RWPE1 (cell line): ENCODE measurements around the gene PET100.
A peak's percentile ranks its signal among the peaks of the same experiment; 100 is the strongest.

Experiments used
- CTCF ChIA-PET: fragments of 350-600 bp; sonication (Branson Sonifier 250); formaldehyde crosslinking; extraction: SDS; loops from one replicate; lab custom pipeline; 2021; lab: Yijun Ruan, JAX
- POLR2A ChIA-PET: fragments of 400-600 bp; formaldehyde crosslinking; extraction: SDS; loops from one replicate; lab custom pipeline; 2020; ENCODE audit warnings: antibody characterized with exemption; ENCODE audit not compliant: low non-redundant PET; lab: Yijun Ruan, JAX
- DNase-seq: peaks from one replicate; pipeline ENCODE4 v3.0.0; 2012; ENCODE audit warnings: low spot score
- H3K27ac ChIP-seq: fragments of 450-650 bp; 2 replicates; pipeline ENCODE4 v1.5.1; 2017
- CTCF ChIP-seq: fragments of 450-650 bp; conservative IDR thresholded peaks from 2 replicates; pipeline ENCODE4 v1.5.1; 2017; ENCODE audit warnings: low read depth, mild to moderate bottlenecking

PET100 gene

GRCh38 chr19:7623725-7624603 lies 5.6 kb upstream of the PET100 start:
- CTCF ChIA-PET = interaction anchor here (0.6 kb wide), 1 partner anchor 58 kb away, joined by 3 read pairs; no protein-coding TSS in a partner anchor
- DNase-seq = no peak
- POLR2A ChIA-PET = interaction anchor here (0.6 kb wide), 1 partner anchor 190 kb away, joined by 13 read pairs; no protein-coding TSS in a partner anchor
- TF ChIP-seq CTCF = no peak
- no peak overlapping the region for H3K27ac ChIP-seq

- DNase-seq = no peak
- POLR2A ChIA-PET = interaction anchor here (0.6 kb wide), 1 partner anchor 189 kb away, joined by 13 read pairs; no protein-coding TSS in a partner anchor
- CTCF ChIA-PET = no interaction called here
- no peak overlapping the region for H3K27ac ChIP-seq
- TF ChIP-seq CTCF = no peak
These were observed 4.8 kb upstream of the PET100 start for GRCh38 chr19:7624810-7625209.

GRCh38 chr19:7625763-7626372 lies 3.7 kb upstream of the PET100 start:
- H3K27ac ChIP-seq = no peak overlapping the region
- no peak for DNase-seq
- ChIA-PET CTCF (interaction anchor here (0.5 kb wide), 1 partner anchor 70 kb away, joined by 4 read pairs; no protein-coding TSS in a partner anchor), POLR2A (no interaction called here)
- no peak for TF ChIP-seq CTCF

GRCh38 chr19:7627166-7627565 lies 2.4 kb upstream of the PET100 start:
- CTCF ChIA-PET = interaction anchor here (1.1 kb wide), 1 partner anchor 9 kb away, joined by 3 read pairs; no protein-coding TSS in a partner anchor
- TF ChIP-seq CTCF = no peak

GRCh38 chr19:7628589-7629311 lies 843 bp upstream of the PET100 start:
- POLR2A ChIA-PET = interaction anchor here (0.8 to 1.7 kb wide), 3 partner anchors 9 to 182 kb away, joined by 3 to 5 read pairs (median 4); no protein-coding TSS in a partner anchor
- TF ChIP-seq CTCF = no peak
- peak overlapping the region; percentile 64 for H3K27ac ChIP-seq
- CTCF ChIA-PET = interaction anchor here (1.8 kb wide), 1 partner anchor 61 kb away, joined by 9 read pairs; no protein-coding TSS in a partner anchor
- DNase-seq = no peak

More at GRCh38 chr19:7627166-7627565, 2.4 kb upstream of the PET100 start:
- DNase-seq = no peak
- POLR2A ChIA-PET = no interaction called here
- no peak overlapping the region for H3K27ac ChIP-seq

- DNase-seq = no peak
- ChIA-PET POLR2A (no interaction called here), CTCF (no interaction called here)
- TF ChIP-seq CTCF = no peak
- H3K27ac ChIP-seq = no peak overlapping the region
These were observed 2.0 kb downstream of the PET100 start for GRCh38 chr19:7631577-7631976.
